GM18909 (cell line): ENCODE measurements around the gene F2RL3.

Experiments used
- ATAC-seq: cut with Tn5 transposase; IDR thresholded peaks from one replicate; pipeline ENCODE4 v1.9.1; 2021; ENCODE audit warnings: mild to moderate bottlenecking; ENCODE audit not compliant: unreplicated experiment, poor library complexity

Gene F2RL3

GRCh38 chr19:16892868-16893685 lies 4.3 kb downstream of the F2RL3 start:
- peak; percentile 32 for ATAC-seq

DNA sequence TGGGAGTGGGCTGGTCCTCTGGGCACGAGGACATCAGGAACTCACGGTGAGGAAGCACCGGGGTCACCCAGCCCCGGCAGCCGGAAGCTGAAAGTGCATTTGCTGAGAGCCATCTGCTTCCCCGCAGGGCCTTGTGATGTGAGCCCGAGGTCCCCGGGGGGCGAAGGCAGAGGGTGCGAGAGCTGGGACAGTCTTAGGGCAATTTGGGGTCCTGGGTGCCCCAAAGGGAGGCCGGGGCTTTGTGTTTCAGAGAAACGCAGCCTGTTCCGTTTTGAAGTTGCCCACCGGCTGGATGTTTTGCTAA lies 4.8 kb downstream of the F2RL3 start:
- no peak for ATAC-seq

DNA sequence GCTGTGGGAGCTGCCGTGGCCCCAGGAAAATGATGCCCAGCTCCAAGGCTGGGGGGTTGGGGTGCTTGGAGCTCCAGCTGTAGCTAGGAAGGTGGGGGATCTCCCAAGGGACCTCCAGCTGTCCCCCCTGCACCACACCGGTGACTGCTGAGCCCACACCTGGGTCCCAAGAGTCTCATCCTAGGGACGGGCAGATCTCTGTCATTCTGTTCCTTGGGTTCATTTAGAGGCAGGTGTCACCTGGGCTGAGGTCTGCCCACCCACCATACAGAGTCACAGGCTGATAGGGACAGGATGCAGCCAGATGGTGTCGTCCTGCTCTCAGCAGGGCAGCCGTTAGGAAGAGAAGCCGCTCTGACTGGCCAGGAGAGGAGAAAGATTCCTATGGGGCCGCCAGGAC lies 5.3 kb downstream of the F2RL3 start:
- no peak for ATAC-seq

- no peak for ATAC-seq
Measured at GRCh38 chr19:16895467-16896145, 6.8 kb downstream of the F2RL3 start.

DNA sequence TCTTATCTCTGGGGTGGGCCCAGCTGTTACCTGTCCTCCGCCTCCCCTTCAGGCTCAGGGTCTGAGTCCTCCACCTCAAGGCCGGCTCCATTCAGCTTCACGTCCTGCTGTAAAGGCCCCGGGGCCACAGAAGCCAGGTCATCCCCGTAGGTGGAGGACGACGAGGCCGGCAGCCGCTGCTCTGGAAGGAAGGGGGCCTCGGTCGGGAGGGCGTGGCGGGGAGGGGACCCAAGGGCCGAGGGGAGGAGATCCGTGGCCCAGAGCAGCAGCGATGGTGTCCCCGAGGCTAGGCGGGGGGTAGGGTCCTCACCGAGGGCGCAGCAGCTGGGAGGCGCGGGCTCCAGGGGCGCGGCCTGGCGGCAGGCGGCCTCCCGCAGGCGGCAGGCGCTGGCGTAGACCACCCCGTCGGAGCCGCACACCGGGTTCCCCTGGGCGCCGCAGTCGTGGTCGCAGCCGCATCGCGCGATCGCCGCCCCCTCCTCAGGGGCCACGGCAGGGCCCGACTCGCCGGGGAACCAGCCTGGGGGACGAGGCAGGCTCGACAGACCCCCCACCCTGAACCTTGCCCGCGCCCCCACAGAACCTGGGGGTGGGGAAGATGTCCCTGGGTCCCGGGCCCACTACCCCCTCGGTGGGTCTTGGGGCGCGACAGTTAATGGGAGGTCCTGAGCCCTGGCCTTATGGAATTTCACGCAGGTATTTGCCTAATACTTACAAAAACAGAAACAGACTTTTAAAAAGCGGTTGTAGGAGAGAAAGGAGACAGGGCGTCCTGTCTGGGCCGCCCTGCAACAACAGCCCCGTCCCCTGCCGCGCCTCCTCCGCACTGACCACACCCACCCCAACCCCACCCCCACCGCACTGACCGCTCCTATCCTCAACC lies 7.6 kb downstream of the F2RL3 start:
- peak; percentile 29 for ATAC-seq

DNA sequence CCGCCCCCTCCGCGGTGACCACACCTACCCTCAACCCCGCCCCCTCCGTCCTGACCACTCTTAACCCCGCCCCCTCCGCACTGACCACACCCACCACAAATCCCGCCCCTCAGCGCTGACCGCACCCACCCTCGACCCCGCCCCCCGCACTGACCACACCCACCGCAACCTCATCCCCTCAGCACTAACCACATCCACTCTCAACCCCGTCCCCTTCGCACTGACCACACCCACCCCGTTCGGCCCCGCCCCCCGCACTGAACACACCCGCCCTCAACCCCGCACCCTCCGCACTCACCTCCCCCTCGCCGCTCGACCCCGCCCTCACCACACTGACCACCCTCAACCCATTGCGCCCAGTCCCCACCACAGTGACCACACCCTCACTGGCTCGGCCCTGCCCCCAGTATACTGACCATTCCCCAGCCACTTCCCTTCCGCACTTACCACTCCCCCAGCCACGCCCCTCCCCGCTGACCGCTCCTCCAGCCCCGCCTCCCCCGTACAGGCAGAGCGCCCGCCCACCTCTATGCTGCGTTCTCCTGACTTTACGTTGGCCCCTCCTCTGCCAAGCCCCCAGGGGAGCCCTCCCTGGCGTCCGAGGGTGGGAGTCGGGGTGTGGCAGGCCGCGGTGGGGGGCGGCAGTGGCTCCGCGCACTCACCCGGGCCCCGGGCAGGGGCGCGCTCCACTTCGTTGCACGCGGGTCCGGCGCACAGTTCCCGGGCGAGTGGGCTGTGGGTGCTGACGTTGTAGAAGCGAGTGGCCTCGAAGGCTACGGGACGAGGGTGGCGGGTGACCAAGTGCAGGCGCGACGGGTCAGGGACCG lies 8.4 kb downstream of the F2RL3 start:
- ATAC-seq, result peak; percentile 38

DNA sequence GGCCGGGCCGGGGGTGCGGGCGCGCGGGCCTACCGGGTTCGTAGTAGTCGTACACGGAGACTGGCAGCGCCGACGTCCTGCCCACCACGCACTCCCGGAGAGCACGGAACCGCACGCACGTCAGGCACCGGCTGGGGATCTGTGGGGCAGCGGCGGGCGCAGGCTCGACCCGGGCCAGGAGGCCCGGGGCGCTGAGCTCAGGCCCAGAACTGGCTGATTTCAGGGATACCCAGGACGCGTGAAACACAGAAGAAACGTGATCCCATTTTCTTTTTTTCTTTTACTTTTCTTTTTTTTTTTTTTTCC lies 9.0 kb downstream of the F2RL3 start:
- no peak for ATAC-seq

DNA sequence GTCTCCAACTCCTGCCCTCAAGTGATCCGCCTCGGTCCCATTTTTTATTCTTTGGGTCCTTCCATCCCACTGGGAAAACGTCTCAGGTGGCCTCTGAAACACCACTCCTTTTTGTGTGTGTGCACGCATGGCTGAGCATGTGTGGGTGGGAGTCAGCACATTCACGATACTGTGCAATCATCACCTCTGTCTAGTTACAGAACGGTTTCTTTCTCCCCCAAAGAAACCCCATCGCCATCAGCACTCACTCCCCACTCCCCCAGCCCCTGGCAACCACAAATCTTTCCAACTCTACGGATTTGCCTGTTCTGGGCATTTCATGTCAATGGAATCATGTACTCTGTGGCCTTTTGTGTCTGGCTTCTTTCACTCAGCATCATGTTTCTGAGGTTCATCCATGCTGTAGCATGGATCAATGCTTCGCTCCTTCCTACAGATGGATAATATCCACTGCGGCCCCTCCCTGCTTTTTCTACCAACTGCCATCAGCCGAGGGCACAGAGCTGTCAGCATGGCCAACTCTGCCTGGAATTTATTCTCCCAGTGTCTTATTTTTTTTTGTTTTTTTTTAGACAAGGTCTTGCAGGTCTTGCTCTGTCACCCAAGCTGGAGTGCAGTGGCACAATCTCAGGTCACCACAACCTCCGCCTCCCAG lies 9.7 kb downstream of the F2RL3 start:
- no peak for ATAC-seq

DNA sequence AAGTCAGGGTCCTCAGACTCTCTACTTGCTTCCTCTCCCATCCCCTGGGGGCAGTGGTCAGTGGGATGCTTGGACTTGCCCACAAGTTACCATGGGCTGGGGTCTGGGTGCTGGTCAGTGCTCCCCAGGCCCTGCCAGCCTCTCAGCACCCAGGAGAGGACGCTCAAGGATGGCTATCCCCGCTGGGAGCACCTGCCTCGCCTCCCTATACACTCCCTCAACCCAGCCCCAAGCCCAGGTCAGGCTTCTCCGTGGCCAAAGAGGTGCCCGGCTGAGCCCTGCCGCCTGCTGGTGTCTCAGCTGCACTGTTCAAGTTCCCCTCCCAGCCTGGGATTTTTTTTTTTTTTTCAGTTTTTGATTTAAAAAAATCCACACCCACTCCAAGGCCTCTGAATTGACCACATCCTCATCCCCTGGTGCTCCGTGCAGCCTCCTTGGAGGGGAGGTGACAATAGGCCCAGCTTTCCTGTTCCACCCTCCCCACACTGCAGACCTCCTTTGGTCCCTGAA lies 10.8 kb downstream of the F2RL3 start:
- ATAC-seq, result no peak

DNA sequence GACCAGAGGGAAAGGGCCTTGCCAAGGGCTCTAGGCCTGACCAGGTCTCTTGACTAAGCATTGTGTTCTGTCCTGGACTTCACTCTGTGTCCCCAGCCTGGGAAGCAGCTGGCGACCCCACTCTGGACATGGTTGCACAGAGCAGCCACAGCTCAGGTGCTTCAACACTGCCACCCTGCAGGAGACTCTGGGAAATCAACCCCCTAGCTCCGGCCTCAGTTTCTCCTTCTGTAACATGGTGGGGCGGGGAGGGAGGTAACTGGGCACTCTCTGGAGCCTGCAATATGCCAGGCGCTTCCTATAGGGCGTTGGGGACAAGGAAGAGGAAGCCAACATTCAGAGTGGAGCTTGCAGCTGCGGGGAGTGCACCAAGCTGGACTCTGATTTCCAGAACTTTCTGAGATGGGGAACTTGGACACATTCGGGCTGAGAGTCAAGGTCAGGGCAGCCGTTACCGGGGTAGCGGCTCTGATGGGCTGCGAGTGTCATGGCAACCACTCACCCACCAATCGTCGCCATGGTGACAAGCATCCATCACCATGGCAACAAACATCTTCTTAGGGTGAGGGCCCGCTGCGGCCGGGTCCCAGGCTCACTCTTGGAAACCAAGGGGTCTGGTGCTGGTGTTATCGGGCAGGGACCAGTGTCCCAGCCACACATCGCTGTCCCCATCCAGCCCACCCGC lies 12.8 kb downstream of the F2RL3 start:
- no peak for ATAC-seq

GRCh38 chr19:16902545-16902944 lies 13.7 kb downstream of the F2RL3 start:
- no peak for ATAC-seq

DNA sequence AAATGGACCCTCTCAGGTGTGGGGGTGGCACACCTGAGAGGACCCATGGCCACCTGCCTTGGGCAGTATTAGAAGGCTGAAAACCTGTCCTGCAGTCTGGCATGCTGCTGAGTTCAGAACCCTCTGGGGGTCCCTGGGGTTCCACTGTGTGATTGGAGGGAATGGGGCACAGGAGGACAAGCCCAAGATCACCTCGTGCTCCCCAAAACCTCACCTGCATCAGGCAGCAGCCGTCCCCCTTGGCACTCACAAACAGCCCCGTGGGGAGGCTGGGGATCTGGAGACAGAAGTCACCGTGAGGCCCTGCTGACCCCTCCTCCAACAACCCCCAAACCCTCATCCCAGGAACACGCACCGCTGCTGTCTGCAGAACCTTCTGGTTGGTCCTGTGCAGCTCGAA lies 14.5 kb downstream of the F2RL3 start:
- no peak for ATAC-seq

DNA sequence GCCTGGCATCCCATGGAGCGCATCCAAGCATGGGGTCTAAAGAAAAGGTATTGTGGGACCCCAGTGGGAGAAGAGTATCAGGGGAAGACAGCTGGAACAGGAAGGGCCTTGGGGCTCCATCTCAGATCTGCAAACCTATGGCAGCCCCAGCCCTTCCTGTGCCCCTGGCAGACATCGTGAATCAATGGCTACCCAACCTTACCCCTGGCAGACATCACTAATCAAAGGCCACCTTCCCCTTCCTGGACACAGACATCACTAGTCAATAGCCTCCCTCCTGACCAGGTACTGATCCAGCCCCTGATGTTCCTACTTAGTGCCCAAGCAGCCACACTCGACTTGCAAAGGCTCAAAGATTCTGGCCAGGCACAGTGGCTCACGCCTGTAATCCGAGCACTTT lies 15.8 kb downstream of the F2RL3 start:
- no peak for ATAC-seq

- no peak for ATAC-seq
Measured at GRCh38 chr19:16908759-16909158, 20.0 kb downstream of the F2RL3 start.

DNA sequence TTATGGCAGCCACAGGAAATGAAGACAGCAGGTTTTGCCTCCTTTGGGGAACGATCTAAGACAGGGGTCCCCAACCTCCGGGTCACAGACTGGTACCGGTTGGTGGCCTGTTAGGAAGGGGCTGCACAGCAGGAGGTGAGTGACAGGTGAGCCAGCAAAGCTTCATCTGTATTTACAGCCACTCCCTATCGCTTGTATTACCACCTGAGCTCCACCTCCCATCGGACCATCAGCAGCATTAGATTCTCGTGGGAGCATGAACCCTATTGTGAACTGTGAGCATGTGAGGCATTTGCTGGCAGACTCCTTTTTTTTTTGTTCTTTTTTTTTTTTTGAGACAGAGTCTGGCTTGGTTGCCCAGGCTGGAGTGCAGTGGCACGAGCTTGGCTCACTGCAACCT lies 22.2 kb downstream of the F2RL3 start:
- ATAC-seq, result no peak

- ATAC-seq, result no peak
Measured at GRCh38 chr19:16912780-16913179, 24.0 kb downstream of the F2RL3 start.

- no peak for ATAC-seq
Measured at GRCh38 chr19:16914421-16914820, 25.6 kb downstream of the F2RL3 start.

GRCh38 chr19:16915135-16915534 lies 26.3 kb downstream of the F2RL3 start:
- no peak for ATAC-seq

DNA sequence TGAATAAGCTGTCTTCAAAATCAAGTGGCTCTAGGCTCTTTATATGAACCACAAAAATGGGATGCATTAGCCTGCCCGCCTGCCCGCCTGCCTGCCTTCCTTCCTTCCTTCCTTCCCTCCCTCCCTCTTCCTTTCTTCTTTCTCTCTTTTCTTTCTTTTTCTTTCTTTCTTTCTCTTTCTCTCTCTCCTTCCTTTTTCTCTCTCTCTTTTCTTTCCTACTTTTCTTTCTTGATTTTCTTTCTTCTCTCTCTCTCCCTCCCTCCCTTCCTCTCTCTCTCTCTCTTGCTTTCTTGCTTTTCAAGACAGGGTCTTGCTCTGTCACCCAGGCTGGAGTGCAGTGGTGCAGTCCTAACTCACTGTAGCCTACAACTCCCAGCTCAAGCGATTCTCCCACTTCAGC lies 26.9 kb downstream of the F2RL3 start:
- ATAC-seq, result no peak
